Raji (cell line): Measurements from ENCODE around the gene SUGP2.

Source experiments
- POLR2A ChIP-seq: IDR thresholded peaks from 2 replicates; pipeline ENCODE4 v1.6.1; 2011; ENCODE audit warnings: low read depth, low read length, control low read depth; ENCODE audit not compliant: insufficient read depth

The SUGP2 gene

GRCh38 chr19:18992696-18993095 is 40.6 kb downstream of the SUGP2 start:
- TF ChIP-seq POLR2A: no peak

- no peak for TF ChIP-seq POLR2A
These were observed 41.8 kb downstream of the SUGP2 start for GRCh38 chr19:18991468-18991867.

GRCh38 chr19:18991006-18991405 is 42.3 kb downstream of the SUGP2 start:
- TF ChIP-seq POLR2A: no peak

- TF ChIP-seq POLR2A: no peak
These were observed 43.1 kb downstream of the SUGP2 start for GRCh38 chr19:18990128-18990708.

GRCh38 chr19:18989316-18989715 is 44.0 kb downstream of the SUGP2 start:
- TF ChIP-seq POLR2A: no peak

- no peak for TF ChIP-seq POLR2A
These were observed 45.9 kb downstream of the SUGP2 start for GRCh38 chr19:18987456-18987855.

- no peak for TF ChIP-seq POLR2A
These were observed 48.1 kb downstream of the SUGP2 start for GRCh38 chr19:18985257-18985656.

DNA sequence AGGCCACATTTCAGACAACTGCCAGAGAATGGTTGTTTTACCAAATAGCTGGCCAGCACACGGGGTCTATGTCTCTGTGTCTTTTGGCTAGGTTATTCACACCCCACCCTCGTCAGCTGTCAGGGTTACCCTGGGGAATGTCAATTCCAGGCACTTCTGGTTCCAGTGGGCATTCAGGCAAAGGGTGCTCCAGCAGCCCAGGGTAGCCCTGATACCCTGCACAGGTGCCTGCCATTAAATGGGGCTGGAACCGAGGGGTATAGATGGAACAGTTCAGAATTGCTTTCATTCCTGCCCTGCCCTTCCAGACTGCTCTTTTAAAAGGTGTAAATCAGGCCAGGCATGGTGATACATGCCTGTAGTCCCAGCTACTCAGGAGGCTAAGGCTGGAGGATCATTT is 49.1 kb downstream of the SUGP2 start:
- no peak for TF ChIP-seq POLR2A

- TF ChIP-seq POLR2A: no peak
These were observed 50.6 kb downstream of the SUGP2 start for GRCh38 chr19:18982669-18983068.

- TF ChIP-seq POLR2A: no peak
These were observed 52.8 kb downstream of the SUGP2 start for GRCh38 chr19:18980432-18981020.

DNA sequence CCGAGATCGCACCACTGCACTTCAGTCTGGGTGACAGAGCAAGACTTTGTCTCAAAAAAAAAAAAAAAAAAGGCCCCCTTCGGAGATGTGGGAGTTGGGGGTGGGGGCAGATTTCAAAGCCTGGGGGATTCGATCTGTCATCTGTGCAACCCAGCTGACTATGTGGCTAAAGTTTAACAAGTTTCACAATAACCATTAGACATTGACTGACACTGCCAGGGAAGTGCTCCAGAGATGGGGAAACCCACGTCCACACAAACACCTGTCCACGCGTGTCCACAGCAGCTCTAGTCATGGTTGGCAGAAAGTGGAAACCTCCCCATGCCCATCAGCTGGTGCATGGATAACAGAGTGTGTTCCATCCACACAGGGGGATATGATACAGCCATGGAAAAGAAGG is 54.7 kb downstream of the SUGP2 start:
- TF ChIP-seq POLR2A: no peak

GRCh38 chr19:18975869-18976268 is 57.4 kb downstream of the SUGP2 start:
- TF ChIP-seq POLR2A: no peak

DNA sequence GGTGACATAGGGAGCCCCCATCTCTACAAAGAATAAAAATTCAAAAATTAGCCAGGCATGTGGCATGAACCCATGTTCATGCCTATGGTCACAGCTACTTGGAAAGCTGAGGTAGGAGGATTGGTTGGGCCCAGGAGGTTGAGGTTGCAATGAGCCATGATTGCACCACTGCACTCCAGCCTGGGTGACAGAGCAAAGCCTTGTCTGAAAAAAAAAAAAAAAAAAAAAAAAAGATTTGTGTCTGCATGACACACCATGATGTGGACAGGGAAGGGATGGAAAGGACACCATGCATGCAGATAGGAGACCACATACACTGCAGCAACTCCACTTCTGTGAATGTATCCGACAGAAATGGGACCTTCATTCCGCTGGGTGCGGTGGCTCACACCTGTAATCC is 58.3 kb downstream of the SUGP2 start:
- no peak for TF ChIP-seq POLR2A

DNA sequence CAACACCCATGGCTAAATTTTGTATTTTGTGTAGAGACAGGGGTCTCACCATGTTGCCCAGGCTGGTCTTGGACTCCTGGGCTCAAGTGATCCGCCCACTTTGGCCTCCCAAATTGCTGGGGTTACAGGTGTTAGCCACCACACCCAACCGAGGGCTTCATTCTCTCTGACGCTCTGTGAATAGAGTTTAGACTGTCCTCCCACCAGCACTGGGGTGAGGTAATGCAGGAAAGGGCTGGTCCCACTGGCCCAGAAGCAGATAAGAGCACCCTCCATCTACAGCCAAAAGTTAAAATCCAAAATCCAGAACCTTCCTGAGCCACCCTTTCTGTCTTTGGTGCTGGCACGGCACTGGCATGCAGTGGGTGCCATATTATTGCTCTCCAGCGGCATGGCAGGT is 60.5 kb downstream of the SUGP2 start:
- TF ChIP-seq POLR2A: no peak

GRCh38 chr19:18972301-18972811 is 61.0 kb downstream of the SUGP2 start:
- TF ChIP-seq POLR2A: no peak

DNA sequence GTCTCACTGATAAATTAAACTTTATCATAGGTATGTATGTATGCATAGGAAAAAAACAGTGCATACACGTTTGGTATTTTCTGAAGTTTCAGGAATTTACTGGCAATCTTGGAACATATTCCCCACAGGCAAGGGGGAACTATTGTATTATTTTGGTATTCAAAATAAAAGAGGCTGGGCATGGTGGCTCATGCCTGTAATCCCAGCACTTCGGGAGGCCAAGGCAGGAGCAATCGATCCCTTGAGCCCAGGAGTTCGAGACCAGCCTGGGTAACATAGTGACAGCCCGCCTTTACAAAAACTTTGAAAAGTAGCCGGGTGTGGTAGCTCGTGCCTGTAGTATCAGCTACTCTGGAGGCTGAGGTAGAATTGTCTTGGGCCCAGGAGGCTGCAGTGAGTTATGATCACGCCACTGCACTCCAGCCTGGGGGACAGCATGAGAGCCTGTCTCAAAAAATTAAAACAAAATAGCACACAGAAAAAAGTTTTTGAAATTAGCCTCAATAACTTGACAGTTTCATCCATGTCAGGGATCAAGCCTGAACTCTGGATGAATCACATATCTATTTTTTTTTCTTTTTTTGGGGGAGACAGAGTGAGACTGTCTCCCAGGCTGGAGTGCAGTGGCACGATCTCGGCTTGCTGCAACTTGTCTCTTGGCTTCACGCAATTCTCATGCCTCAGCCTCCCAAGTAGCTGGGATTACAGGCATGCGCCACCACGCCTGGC is 63.2 kb downstream of the SUGP2 start:
- TF ChIP-seq POLR2A: no peak

- no peak for TF ChIP-seq POLR2A
These were observed 65.8 kb downstream of the SUGP2 start for GRCh38 chr19:18967358-18968146.
